GM23248 (cell line): ENCODE results near the gene TMEM51.

Experiments
- EZH2 ChIP-seq: fragments of 200-600 bp; sonication (generic); IDR thresholded peaks from 2 replicates; pipeline ENCODE4 v1.6.1; 2018; ENCODE audit warnings: antibody characterized with exemption, mild to moderate bottlenecking; ENCODE audit not compliant: insufficient read depth, poor library complexity, severe bottlenecking
- EZH2phosphoT487 ChIP-seq: fragments of 200-600 bp; sonication (generic); IDR thresholded peaks from 2 replicates; pipeline ENCODE4 v1.6.1; 2018; ENCODE audit warnings: antibody characterized with exemption, moderate library complexity, mild to moderate bottlenecking, low read depth; ENCODE audit not compliant: insufficient read depth

DNA sequence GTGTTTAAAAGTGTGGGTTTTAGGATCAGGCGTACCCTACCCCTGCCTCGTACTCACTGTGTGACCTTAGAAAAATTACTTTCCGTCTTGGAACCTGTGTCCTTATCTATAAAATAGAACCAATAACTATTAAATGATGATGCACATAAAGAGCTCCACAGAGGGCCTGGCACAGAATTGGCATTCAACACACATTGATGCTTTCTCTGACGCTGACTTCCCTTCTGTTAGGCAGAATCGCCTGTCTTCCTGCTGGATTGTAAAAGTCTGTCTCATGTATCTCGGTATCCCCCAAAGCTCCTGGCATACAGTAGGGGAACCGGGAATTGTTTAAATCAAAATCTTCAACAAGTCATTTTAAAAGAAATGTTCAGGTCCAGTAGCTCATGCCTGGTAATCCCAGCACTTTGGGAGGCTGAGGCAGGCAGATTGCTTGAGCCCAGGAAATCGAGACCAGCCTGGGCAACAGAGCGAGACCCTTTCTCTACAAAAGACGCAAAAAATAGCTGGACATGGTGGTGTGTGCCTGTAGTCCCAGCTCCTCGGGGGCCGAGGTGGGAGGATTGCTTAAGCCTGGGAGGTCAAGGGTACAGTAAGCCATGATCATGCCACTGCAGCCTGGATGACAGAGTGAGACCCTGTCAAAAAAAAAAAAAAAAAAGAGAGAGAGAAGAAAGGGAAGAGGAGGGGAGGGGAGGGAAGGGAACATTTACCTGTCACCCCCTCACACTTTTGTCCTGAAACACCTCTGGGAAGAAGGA, 52.2 kb downstream of the TMEM51 start:
- TF ChIP-seq EZH2 (no peak), EZH2phosphoT487 (no peak)
